Measurements from ENCODE around the gene SIK2. TPM values are rescaled to one million over a fixed set of nuclear protein-coding genes. Genes with fewer than 3 reads are reported as not detected.

SIK2 gene
- total RNA-seq, 1 donor from 2014 or later, result 19.0 TPM

DNA sequence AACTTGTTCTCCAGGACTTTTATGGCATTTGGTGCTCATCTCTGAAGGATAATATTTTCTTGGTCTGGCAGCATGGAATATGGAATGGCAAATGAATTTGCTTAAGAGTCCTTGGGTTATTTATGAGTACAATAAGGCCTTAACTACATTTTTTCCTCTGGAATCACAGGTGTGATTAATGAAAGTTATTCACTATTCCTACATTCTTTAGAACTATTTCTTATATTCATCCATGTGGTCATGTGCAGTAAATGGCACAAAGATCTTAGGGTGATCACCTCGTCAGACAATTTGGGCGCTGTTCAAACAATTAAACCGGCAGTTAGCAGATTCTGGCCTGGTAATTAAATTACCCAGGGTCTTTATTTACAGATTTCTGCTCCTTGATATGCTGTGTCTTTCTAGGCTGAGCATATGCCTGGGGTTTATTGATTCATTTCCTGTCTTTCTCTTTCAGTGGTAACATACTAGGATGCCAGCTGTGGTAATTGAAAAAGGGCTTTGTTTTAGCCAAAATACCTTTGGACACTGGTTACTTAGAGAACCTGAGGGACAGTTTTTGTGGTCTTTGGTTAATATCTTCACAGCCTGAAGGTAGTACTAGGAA, 31.6 kb downstream of the SIK2 start:
- DNase-seq (ENCODE audit: extremely low spot score, unreplicated experiment), result no peak
- Mint-ChIP-seq H3K4me3 (ENCODE audit: unreplicated experiment) (no peak overlapping the region), H3K9me3 (ENCODE audit: unreplicated experiment) (no peaks in the 10 kb centered on the region), H3K4me1 (ENCODE audit: unreplicated experiment) (peaks cover 45% of the 10 kb centered on the region), H3K27ac (ENCODE audit: unreplicated experiment) (no peak overlapping the region), H3K36me3 (ENCODE audit: unreplicated experiment) (peaks cover 15% of the 10 kb centered on the region), H3K27me3 (ENCODE audit: unreplicated experiment) (no peaks in the 10 kb centered on the region)
- TF ChIP-seq, protein P1, sequence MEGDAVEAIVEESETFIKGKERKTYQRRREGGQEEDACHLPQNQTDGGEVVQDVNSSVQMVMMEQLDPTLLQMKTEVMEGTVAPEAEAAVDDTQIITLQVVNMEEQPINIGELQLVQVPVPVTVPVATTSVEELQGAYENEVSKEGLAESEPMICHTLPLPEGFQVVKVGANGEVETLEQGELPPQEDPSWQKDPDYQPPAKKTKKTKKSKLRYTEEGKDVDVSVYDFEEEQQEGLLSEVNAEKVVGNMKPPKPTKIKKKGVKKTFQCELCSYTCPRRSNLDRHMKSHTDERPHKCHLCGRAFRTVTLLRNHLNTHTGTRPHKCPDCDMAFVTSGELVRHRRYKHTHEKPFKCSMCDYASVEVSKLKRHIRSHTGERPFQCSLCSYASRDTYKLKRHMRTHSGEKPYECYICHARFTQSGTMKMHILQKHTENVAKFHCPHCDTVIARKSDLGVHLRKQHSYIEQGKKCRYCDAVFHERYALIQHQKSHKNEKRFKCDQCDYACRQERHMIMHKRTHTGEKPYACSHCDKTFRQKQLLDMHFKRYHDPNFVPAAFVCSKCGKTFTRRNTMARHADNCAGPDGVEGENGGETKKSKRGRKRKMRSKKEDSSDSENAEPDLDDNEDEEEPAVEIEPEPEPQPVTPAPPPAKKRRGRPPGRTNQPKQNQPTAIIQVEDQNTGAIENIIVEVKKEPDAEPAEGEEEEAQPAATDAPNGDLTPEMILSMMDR (IDR thresholded peaks at IDR 0.05), result no peak

DNA sequence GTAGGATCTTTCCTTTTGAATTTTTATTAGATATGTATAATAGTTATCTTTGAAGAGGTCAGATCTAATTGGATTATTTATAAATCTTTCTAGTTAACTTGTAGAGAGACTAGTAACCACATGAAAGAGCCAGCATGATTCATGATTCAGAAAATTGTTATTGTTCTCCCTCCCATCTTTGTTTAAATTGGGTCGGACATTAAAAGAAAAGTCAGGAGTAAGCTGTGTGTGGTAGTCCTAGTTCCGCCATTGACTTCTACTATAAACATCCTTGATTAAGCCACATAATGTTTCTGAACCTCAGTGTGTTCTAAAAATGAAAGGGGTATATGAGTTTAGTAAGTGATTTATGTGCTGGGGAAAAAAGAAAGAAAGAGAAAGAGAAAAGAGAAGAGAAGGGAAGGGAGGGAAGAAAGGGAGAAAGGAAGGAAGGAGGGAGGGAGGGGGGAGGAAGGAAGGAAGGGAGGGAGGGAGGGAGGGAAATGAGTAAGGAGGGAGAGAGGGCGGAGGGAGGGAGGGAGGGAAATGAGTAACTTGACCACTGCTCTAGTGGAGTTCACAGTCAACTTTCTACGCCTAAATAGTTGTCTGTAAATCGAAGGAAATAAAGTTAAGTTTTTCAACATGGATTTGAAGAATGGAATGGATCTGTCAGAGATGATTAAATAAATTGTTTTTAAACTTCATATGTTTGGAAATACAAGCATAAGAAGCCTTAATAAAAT, 32.9 kb downstream of the SIK2 start:
- peak overlapping the region; percentile 72 for H3K27ac Mint-ChIP-seq (ENCODE audit: unreplicated experiment)
- no peak overlapping the region for H3K4me3 Mint-ChIP-seq (ENCODE audit: unreplicated experiment)
- H3K4me1 Mint-ChIP-seq (ENCODE audit: unreplicated experiment), result peaks cover 52% of the 10 kb centered on the region
- H3K9me3 Mint-ChIP-seq (ENCODE audit: unreplicated experiment), result no peaks in the 10 kb centered on the region
- TF ChIP-seq, protein P1 (IDR thresholded peaks at IDR 0.05), result no peak
- H3K27me3 Mint-ChIP-seq (ENCODE audit: unreplicated experiment), result no peaks in the 10 kb centered on the region
- H3K36me3 Mint-ChIP-seq (ENCODE audit: unreplicated experiment), result peaks cover 11% of the 10 kb centered on the region
- no peak for DNase-seq (ENCODE audit: extremely low spot score, unreplicated experiment)

DNA sequence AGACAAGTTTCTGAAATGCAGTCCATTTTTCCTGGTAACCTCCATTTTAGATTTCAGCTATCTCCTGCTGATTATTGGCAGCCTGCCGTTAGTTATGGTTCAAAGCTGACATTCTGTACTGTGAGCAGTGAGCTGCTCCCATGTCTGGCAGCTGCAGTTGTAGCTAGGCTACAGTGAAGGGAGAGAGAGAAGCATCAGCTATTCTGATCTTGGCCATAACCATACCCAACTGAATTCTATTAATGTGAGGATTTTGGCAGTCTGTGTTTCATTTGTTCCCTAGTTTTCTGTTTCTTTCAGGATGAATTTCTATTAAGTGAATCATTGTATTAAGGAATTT, 33.4 kb downstream of the SIK2 start:
- Mint-ChIP-seq H3K27me3 (ENCODE audit: unreplicated experiment) (no peaks in the 10 kb centered on the region), H3K9me3 (ENCODE audit: unreplicated experiment) (no peaks in the 10 kb centered on the region), H3K36me3 (ENCODE audit: unreplicated experiment) (peaks cover 11% of the 10 kb centered on the region), H3K27ac (ENCODE audit: unreplicated experiment) (peak overlapping the region; percentile 52), H3K4me1 (ENCODE audit: unreplicated experiment) (peaks cover 52% of the 10 kb centered on the region), H3K4me3 (ENCODE audit: unreplicated experiment) (no peak overlapping the region)
- no peak for DNase-seq (ENCODE audit: extremely low spot score, unreplicated experiment)
- TF ChIP-seq, protein P1 (IDR thresholded peaks at IDR 0.05), result no peak

DNA sequence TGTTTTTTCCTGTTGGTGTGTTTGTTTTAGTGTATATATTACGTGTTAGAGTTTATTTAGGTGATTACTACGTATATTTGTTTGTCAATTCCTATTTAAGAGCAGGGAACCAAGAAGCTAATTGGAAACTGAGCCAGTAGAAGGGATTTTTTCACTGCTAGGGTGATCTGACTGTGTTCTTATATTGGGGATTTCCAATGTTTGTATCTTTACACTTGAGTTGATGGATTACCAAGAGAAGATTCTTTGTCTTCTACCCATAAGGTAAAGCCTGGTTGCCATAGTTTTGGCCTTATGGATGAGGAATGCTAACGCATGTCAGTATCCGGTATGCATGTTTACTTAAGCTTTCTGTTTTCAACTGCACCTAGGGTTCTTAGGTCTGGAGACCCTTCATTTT, 35.6 kb downstream of the SIK2 start:
- H3K27me3 Mint-ChIP-seq (ENCODE audit: unreplicated experiment), result no peaks in the 10 kb centered on the region
- DNase-seq (ENCODE audit: extremely low spot score, unreplicated experiment), result no peak
- no peaks in the 10 kb centered on the region for H3K9me3 Mint-ChIP-seq (ENCODE audit: unreplicated experiment)
- H3K4me3 Mint-ChIP-seq (ENCODE audit: unreplicated experiment), result no peak overlapping the region
- TF ChIP-seq, protein P1 (IDR thresholded peaks at IDR 0.05), result no peak
- peaks cover 19% of the 10 kb centered on the region for H3K36me3 Mint-ChIP-seq (ENCODE audit: unreplicated experiment)
- no peak overlapping the region for H3K27ac Mint-ChIP-seq (ENCODE audit: unreplicated experiment)
- H3K4me1 Mint-ChIP-seq (ENCODE audit: unreplicated experiment), result peaks cover 52% of the 10 kb centered on the region

DNA sequence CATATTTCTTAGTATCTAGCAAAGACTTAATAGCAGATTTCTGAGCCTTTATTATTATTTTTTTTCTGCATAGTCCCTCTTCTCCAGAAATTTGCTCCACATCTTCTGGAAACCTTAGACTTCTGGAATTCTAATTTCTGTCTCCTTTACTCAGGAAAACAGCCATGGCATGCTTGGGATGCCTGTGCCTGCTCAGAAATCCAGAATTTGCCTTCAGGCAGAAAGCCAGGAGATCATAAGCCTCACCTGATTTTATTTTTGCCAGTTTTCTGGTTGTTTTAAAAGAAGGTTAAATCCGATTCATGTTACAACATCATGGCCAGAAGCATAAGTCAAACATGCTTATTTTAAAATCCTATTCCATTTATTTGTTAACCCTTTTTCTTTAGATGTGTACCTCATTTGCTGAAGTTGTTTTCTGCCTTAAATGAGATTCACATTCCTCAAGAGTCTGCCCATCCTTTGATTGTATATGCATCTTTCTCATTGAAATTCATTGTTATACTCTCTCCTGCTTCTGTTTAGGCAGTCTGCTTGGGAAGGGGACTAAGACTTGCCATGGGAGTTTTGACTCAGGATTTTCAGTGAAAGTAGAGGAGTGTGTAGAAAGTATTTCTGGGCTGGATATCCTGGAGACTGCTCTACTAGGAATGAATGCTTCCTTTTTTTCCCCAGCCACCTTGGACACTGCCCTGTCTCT, 37.1 kb downstream of the SIK2 start:
- Mint-ChIP-seq H3K4me3 (ENCODE audit: unreplicated experiment) (no peak overlapping the region), H3K9me3 (ENCODE audit: unreplicated experiment) (no peaks in the 10 kb centered on the region), H3K27ac (ENCODE audit: unreplicated experiment) (no peak overlapping the region), H3K27me3 (ENCODE audit: unreplicated experiment) (no peaks in the 10 kb centered on the region), H3K4me1 (ENCODE audit: unreplicated experiment) (peaks cover 42% of the 10 kb centered on the region), H3K36me3 (ENCODE audit: unreplicated experiment) (peaks cover 19% of the 10 kb centered on the region)
- DNase-seq (ENCODE audit: extremely low spot score, unreplicated experiment), result no peak
- TF ChIP-seq, protein P1 (IDR thresholded peaks at IDR 0.05), result no peak
